ENCODE data around the gene GPR61.

Gene GPR61

DNA sequence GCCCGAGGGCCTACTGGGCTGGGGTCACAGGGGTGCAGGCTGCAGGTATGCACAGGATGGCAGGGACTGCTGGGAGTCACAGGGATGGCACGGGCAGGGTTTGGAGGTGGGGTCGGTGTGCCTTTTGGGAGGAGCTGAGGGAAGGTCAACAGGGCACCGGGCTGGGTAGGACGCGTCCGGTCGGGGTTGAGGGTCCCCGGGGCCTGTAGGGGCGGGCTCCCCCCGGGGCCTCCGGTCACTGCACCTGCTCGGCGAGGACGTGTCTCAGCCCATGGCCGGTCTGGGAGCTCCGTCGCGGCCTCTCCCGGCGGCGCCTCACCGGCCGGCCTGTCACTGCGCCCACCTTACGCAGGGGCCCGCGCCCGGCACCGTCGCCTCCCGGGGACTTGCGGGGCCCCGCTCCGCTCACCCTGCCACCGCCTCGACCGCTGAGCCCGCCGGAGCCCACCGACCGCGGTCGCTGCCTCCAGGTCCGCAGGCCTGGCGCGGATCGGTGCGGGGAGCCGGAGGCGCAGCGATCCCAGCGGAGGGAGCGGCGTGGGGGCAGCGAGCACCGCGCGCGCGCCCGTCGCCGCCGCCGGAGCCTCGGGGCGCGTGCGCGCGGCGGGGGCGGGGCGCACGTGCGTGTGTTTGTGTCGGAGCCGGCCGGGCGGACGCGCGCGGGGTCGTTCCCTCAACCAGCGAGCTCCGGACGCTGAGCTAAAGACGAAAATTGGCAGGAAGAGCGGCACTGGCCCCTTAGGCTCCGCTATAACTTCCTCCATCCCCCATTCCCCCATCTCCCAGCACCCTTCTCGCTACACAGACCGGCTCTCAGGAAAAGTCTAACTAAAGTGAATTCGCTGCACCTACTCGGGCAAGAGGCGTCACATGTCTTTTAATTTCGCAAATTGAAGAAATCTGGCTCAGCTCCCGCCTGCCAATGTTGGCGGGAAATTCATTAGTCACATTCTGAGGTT, 30.2 kb upstream of the GPR61 start, which contains the start of gene AMIGO1:
Gene AMIGO1 (minus strand): TSS at position 552 of the 959 bp plus-strand sequence. CDS start 815 bp downstream, outside the sequence.
- DNase-seq = no peak

DNA sequence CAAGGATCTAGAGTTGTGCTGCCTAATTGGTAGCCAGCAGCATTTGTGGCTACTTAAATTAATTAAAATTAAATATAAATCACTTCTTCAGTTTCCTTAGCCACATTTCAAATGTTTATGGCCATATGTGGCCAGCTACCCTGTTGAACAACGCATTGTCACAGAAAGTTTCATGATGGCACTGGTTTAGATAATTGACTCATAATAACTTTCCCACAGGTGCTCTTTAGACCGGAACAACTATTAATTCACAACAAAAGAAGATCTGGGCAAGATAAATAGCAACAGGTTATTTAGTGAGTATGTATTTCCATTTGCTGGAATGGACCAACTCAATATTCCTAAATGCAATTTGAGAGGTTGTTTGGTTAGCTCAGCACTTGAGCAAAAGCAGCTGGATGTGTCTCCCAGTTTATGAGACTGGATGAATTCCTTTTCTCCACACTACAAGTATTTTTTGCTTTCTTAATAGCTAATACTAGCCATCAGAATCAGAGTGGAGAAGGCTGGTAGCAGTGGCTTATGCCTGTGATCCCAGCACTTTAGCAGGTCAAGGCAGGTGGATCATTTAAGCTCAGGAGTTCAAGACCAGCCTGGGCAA, 26.5 kb upstream of the GPR61 start:
- no peak for DNase-seq

DNA sequence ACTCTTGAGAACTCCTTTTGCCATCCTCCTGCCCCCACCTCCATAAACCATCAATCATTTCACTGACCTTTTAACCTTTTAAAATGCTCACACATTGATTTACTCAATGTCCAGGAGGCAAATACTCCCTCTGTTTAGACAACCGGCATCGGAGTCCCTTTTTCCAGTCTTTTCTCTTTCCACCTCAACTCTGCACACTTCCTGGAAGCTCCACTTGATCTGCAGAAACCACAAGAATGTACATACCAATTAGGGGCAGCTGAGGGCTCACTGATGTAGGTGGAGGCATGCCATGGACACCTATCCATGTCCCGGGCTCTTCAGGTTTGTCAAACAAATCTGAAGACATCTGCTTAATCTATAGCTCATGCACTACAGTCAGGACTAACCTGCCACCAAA, 24.8 kb upstream of the GPR61 start:
- no peak for DNase-seq

DNA sequence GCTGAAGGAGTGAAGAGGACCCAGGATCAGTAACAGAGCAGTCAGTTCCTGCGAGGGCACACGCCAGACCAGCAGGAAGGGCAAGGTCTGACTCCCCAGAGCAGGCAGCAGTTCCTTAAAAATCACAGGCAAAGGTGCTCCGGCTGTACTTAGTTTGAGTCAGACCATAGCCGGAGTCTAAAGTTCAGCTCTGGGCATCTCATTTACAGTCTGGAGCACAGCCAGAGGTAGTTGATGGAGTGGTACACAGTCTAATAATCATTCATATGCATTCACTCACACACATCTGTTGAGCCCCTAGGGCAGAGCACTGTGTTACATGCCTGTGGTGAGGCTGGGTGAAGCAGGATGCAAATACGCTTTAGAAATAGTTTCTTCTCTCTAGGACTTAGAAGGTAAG, 22.8 kb upstream of the GPR61 start:
- no peak for DNase-seq

DNA sequence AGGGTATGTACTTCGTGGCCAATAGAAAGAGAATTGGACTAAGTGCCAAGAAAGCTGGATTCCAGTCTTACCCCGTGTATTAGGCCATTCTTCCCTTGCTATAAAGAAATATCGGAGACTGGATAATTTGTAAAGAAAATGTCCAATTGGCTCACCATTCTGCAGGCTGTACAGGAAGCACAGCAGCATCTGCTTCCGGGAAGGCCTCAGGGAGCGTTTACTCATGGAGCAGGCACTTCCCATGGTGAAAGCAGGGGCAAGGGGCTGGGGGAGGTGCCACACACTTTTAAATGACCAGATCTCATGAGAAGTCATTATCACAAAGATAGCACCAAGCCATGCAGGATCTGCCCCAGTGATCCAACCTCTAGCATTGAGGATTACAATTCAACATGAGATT, 22.3 kb upstream of the GPR61 start:
- DNase-seq = no peak

DNA sequence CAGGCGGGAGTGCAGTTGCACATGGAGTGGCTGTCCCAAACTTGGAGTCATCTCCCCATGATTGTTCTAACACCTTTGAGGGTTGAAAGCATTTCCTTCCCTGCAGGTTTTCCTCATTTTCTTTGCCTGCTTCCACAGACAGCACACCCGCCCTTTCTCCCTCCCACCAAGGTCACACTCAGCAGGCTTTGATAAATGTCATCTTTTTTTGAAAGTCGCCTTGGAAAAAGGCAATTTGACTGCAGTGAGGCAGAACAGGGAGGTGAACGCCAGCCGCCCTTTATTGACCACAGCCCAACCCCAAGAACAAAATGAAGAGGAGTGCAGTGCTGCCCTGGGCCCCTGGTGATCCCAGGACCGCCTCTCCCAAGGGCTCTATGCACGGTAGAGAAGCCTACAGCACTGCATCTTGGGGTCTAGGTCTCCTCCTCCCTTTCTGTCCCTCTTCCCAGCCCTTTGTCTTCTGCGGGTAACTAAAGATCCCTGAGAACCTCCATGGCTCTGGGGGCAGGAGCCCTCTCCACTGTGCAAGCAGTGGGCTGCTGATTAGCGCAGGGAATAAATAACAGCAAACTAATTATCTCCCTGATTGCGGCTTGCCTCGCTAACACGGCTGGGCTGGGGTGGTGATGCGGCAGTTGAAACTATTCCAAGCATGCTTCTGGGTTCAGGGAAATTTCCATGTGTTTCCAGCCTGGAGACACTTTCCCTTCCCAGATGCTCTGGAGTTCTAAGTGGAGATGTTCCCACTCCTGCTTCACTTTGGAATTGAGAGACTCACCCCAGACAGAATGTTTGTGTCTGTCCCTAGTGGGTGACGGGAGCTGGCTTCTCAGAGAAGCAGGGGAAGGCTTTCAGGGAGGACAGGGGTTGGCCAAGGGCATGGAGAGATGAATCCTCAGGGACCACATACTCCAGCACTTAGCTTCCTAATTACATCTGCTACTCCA, 18.4 kb upstream of the GPR61 start:
- no peak for DNase-seq

DNA sequence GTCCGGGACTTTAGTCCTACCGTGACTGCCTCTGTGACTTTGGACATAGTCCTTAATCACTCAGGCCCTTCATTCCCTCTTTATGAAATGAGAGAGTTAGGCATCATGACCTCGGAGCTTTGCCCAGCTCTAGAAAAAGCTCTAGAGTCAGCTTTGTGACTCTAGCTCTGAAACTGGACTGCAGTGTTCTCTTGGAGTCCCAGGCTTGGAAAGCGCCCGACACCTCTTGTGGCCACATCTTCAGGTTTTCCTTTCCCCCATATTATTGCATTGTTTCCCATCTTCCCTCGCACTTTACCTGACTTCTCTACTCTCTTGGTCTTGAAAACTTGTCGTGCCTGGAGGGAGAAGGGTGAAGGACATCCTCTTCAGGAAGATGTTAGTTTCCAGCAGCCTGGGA, 17.6 kb upstream of the GPR61 start:
- no peak for DNase-seq

DNA sequence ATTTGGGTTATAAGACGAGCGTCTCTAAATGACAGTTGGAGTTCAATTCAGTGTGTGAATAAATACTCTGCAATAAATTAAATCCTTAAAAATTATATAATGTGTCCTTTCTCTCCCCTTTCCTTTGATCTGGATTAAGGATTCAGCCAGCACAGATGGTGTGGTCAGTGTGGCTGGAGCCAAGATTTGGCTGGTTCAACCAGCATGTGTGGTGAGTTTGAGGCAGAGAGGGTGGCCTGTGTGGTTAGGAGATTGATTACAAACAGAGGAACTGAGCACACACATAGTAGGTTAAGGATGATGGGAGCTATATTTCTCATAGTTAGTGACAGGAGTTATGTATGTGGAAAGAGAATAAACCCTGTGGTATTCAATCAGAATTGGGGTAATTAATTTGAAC, 16.0 kb upstream of the GPR61 start:
- no peak for DNase-seq

DNA sequence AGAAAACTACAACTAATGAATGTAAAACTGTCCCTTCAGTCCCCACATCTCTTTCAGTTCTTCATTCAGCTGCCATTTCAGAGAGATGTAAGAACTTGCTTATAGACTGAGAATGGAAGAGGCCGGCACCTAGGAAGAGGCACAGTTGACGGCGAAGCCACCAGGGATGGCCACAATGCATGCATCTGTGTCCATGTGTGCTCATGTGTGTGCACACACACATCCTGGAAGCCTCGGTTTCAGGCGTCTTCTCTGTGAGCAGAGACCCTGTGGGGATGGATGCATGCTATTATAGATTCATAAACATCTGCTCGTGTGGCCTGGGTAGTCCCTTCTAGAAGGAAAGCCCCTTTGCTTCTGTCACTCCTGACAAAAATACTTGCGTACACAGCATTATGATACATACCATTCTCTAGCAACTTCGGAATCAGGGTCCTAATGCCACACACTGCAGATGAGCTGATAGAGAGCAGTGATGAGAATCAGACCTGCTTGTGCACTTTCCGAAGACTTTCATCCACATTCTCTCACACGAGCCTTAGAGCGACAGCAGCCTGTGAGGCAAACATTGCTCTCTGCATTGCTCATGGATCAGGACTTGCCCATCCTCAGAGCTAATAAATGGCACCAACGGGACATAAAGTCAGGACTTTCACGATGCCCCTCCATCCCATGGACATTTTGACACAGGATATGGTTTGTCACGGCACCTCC, 12.4 kb upstream of the GPR61 start:
- DNase-seq = no peak

DNA sequence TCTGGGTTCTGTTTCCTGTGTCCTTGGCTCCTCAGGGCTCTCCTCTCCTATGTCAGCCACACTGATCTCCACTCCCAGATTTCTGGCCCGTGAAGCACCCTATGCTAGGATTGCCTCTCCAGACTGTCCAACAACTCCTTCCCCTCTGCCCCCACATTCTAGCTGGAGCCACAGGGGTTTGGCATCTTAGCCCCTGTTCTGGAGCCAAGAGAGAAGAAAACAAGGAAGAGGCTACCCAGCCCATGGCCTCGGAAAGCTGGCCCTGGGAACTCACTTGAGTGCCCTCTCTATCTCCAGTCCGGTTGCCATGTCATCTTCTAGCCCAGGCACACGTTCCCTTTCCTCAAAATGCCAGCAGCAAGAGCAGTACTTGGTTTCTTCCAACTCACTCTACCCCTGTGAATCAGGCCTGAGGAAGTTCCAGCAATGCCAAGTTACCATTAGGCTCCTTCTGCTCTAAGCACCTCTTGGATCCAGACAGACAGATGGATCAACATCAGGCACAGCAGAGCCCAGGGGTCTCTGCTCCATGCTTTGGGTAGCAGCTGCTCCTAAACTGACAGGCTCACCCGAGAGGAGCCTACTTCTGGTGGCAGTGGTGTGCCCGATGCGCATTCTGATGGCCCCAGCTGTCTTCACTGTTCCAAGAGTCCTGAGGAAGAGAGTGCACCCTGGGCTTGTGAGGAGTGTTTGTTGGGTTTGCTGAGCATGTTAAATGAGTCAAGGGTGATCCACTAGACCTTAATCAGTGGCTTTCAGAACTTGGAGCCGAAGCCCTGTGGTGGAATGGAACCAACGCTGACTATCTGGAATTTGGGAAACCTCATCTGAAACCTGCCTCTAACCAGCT, 11.6 kb upstream of the GPR61 start:
- DNase-seq = peak; percentile 46

DNA sequence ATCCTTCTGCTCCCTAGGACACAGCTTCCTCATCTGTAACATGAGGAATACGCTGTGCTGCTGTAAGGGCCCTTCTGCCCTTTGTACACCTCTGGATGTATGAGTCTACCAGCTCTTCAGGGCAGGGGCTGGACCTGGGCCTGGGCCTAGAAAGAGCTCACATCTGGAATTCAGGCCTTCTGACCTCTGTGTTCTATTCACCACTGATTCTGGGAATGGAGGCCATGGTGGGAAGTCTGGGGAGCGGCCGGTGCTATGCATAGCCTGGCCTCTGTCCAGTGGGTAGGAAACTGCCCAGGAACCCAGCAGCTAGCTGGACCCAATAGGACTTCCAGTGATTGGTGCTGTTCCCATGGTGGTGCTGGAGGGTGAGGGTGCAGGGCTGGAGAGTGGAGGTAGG, 11.0 kb upstream of the GPR61 start:
- DNase-seq = no peak

DNA sequence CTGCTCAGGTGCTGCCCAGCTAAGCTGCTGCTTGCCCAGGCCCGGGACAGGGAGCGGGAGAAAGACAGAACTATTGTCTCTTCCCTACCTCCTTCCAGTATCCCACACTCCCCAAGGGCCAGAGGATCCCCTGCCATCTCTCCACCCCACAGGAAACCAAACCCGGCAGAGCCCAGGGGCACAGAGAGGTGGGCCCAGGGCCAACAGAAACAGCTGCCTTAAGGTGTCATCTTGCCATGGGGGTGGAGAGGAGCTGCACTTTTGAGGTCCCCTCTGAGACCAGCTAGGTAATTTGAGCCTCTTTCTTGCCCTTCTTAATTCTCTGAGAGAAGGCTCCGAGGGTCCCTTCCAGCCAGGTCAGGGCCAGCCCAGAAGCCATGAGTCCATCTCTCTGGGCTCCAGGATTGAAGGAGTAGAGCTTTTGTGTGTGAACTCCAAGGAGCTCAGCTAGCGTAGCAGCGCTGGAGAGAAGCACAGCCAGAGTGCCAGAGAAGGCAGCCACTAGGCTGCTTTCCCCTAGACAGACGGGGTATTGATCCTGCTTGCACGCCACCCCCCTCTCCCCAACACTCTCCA, 9.7 kb upstream of the GPR61 start:
- peak; percentile 71 for DNase-seq

DNA sequence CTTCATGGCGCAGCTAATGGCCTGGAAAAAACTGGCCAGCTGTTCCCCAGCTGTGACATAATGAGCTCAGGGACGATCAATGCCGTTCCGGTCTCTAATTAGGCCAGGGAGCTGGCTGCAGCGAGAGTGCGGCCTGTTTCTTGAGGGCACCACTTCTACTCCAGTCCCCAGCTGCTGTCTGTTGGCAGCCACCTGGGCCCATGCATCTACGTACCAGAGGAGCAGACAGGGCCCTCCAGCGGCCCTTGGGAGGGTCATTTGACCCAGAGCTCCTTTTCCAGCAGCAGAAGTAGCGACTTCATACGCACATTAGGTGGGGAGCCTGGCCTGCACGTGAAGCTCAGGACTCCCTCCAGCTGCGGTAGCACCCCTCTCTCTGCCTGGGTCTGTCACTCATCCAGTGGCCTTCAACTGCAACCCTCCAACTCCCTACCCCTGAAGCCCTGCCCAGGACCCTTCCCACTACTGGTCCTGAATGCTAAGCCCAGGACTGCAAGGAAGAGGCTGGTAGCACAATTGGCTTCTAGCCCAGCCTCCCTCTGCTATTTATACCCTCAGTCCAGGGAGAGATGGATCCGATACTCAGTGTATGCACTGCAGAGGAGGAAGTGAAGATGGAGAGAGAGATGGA, 9.1 kb upstream of the GPR61 start:
- DNase-seq = peak; percentile 98

DNA sequence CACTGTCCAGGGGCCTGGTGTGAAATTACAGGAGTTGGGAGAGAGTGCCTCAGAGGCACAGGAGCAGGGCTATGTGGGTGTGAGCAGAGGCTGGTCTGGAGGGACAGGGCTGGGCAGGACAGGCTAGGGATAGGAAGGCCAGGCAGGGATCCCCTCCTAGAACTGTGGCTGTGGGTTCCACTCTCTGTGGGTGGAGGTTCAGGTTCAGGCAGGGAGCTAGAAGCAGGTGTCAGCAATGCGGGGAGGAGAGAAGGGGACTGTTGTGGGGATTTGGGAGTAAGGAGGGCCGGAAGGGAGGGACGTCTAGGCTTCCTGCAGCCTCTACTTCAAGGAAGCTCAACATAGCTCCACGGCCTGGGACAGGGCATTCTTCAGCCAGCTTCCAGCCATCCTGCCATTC, 8.3 kb upstream of the GPR61 start:
- no peak for DNase-seq

DNA sequence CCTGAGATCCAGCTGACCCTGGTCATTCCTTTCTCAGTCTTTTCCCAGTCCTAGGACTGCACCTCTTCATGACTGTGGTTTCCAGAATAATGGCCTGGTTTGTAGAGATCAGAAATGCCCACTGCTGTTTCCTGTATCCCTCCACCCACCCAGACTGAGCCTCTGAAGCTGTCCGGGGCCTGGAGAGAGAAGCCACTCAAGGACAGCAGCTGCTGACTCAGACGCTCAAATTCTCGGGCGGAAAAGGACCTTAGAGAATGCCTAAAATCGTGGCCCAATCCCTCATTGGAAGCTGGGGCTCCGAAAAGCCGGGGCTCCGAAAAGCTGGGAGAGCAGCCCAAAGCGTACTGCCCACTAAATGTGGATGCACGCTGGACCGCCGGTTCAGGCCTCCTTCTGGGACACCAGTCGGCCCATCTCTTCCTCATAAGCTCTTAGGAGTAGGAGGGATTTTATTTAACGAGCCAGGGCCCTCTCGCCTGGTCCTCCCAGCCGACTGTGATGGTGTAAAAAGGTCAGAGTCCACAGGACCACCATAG, 7.8 kb upstream of the GPR61 start:
- DNase-seq = no peak

DNA sequence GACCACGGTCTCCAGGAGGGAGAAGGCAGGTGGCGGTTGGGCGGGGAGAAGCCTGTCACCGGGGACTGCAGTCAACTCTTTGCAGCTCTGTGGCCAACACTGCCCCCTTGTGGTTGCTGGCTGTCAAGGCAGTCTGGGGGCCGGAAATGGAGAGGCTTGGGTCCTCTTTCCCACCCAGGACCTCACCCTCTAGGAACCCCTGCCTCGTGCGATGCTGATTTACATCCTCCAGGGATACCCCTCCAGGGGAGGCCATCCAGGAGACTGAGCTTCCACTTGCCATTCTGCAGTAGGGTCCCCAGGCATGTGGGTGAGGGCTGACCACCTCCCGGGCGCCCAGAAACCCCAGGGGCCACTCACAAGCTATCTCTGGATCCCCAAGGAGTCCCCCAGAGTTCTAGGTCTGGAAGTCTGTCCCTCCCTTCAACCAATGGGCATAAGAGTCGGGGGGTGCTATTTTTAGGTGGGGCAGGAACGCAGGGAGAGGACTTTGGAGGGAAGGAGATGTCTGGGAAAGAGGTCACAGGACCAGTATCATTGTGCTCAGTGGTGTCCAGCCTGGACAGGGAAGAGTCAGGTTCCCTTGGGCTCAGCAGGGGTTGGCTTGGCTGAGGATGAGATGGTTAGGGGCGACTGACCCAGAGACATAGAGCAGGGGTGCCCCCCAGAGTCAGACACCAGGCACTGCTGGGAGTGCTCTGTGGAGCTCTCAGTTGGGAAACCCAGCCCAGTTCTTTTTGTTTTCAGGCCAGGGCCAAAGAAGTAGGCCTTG, 7.1 kb upstream of the GPR61 start:
- DNase-seq = peak; percentile 41

DNA sequence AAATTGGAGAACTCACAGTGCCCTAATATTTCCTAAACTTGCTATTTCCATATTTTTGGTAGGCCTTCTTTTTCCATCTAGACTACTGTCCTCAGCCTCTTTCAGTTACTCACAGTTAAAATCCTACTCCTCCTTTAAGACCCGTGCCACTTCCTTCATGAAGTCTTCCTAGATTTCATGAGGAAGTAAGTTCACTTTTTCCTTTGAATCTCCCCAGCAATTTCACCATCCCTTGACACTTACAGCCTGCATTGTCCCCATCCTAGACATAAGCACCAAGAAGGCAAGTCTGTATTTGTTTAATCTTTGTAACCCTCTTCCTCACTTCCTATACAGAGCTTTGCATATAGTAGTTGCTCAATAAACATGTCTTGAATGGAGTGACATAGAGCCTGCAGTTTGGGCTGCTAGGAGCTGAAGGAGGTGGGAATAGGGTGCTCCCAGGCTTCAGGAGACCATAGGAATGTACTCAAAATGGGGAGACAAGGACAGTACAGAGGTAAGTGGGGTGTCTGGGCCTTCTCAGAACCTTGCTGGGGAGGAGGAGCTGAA, 5.3 kb upstream of the GPR61 start:
- DNase-seq = no peak

DNA sequence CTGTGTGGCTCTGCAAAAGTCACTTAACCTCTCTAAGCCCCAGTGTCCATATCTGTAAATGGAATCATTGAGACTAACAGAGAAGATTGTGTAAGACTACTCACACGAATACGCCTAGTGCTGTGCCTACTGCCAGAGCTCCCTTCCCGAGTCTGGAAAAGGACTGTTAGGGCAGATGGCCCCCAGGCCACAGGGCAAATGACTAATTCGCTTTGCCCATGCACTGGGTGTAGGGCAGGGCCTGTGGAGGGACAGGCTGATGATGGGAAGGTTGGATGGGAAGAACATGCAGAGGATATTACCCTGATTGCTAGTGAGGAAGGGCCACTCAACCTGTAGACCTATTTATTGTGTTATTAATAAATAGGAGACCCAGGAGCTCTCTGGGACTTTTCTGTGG, 4.2 kb upstream of the GPR61 start:
- DNase-seq = no peak

DNA sequence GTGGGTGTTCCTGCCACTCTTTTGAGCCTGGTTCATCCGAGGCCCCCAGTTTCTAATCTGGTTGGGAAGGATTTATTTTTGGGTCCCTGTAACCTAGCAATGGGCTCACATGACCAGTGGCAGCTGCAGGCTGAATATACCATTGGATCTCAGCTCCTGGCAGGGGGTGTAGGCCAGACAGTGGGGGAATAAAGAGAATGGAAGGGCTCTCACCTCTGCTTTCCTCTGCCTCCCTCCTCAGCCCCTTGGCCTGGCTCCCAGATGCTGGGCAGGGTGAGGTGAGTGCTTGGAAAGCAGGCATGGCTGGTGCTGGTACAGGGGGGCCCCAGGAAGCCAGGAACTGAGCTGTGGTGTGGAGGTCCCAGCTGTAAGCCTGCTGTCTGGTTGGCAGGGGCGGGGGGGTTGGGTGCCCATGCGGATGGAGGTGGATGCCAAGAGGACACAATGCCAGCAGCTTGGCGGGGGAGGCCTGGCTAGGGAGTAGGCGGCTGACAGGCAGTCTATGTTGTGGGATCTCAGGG, 3.6 kb upstream of the GPR61 start:
- DNase-seq = no peak
